Mucosa of descending colon (tissue), 3 donors: Measurements from ENCODE around the gene FLAD1. TPM values are rescaled to one million over a fixed set of nuclear protein-coding genes. Genes with fewer than 3 reads are reported as not detected.

Experiments used
- ATAC-seq: fragments of 200-7000 bp; cut with Tn5 transposase; one replicate; pipeline ENCODE4 v1.9.1; 2020; ENCODE audit warnings: mild to moderate bottlenecking, moderate library complexity
- DNase-seq, 3 donors: peaks; one replicate each; pipeline ENCODE4 v3.0.0-alpha.2; 2020
- H3K36me3 ChIP-seq: fragments of 200-600 bp; one replicate; pipeline ENCODE4 v1.8.0; 2021; ENCODE audit warnings: low read depth, mild to moderate bottlenecking
- H3K4me1 ChIP-seq: fragments of 200-600 bp; one replicate; pipeline ENCODE4 v1.8.0; 2021; ENCODE audit warnings: low read depth, mild to moderate bottlenecking
- H3K4me3 ChIP-seq: fragments of 200-600 bp; one replicate; pipeline ENCODE4 v1.8.0; 2021; ENCODE audit warnings: mild to moderate bottlenecking
- H3K9me3 ChIP-seq: fragments of 200-600 bp; one replicate; pipeline ENCODE4 v1.8.0; 2021; ENCODE audit warnings: mild to moderate bottlenecking
- CTCF ChIP-seq: fragments of 200-600 bp; IDR thresholded peaks from one replicate; pipeline ENCODE4 v1.8.0; 2022; ENCODE audit warnings: antibody characterized with exemption, mild to moderate bottlenecking
- intact Hi-C, 2 donors: fragments of 100-400 bp; cut with DNase I in 1 of 2; cut with micrococcal nuclease in 1 of 2; formaldehyde crosslinking; loops; one replicate each; pipeline versions ENCODE4 v1.11.0 to v1.11.1; 2022; cut with DNase I, micrococcal nuclease
- total RNA-seq, 3 donors: library from RNA; stranded (reverse); fragmentation: NEBNext Ultra II Directional in 2 of 3; extraction: Animal tissue kit (Norgen Biotek cat#: 25700) in 2 of 3; gene quantifications; one replicate each; pipeline versions ENCODE4 v1.2.1 to v1.2.4, GENCODE V29; 2021 to 2023
- donor health status: DM: no; HTN: no; CAD: no; lungs with moderate emphysema.
- donor health status: DM: no; HTN: no; CAD: no.
- donor health status: DM: no; HTN: yes; CAD: no.

FLAD1 gene
- total RNA-seq, 3 donors from 2014 or later = 28.4 to 40.4 (median 31.2) TPM

- DNase-seq = no peak
- no peaks in the 10 kb centered on the region for H3K36me3 ChIP-seq
- no peak overlapping the region for H3K4me3 ChIP-seq
- no peak for TF ChIP-seq CTCF
- no peaks in the 10 kb centered on the region for H3K4me1 ChIP-seq
- intact Hi-C loops = no loop called here
- H3K9me3 ChIP-seq = no peaks in the 10 kb centered on the region
- no peak for ATAC-seq
Observed at GRCh38 chr1:155030899-155031298, 47.8 kb downstream of the FLAD1 start.

- no peaks in the 10 kb centered on the region for H3K9me3 ChIP-seq
- no peaks in the 10 kb centered on the region for H3K36me3 ChIP-seq
- peaks cover 1% of the 10 kb centered on the region for H3K4me1 ChIP-seq
- intact Hi-C loops = no loop called here
- ATAC-seq = no peak
- no peak for TF ChIP-seq CTCF
- H3K4me3 ChIP-seq = no peak overlapping the region
- DNase-seq = no peak
Observed at GRCh38 chr1:155032886-155033285, 49.7 kb downstream of the FLAD1 start.

DNA sequence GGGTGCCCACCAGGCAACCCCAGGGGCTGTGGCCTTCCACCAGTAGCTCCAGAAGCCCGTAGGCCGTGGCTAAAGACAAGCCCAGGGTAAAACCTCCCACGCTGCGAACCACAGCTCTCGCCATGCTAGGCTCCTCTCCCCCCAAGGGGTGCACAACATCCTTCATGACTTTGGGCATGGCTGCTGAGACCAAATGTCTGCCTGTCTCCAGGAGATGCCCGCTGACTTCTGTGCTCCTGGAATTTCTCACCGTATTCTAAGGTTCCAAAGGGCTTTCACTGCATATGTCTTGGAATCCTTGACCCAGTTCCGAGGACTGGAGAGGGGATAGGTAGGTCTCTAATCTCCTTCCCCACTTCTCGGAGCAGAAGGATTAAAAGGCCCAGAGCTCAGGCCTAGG lies 50.4 kb downstream of the FLAD1 start, which contains the start of the genes DCST1 and DCST2:
TSS of gene DCST1 (plus strand) at position 301 of the 400 bp plus-strand sequence. CDS start 213 bp downstream, outside the sequence.
TSS of gene DCST2 (minus strand) at position 258 of the 400 bp plus-strand sequence. CDS start at position 178, 80 bp downstream.
- peaks cover 7% of the 10 kb centered on the region for H3K4me1 ChIP-seq
- H3K4me3 ChIP-seq = no peak within 1 kb of the TSS
- intact Hi-C loops = no loop called here
- H3K9me3 ChIP-seq = no peaks in the 10 kb centered on the region
- TF ChIP-seq CTCF = no peak
- DNase-seq (no peak), ATAC-seq (no peak)
- no peaks in the 10 kb centered on the region for H3K36me3 ChIP-seq

DNA sequence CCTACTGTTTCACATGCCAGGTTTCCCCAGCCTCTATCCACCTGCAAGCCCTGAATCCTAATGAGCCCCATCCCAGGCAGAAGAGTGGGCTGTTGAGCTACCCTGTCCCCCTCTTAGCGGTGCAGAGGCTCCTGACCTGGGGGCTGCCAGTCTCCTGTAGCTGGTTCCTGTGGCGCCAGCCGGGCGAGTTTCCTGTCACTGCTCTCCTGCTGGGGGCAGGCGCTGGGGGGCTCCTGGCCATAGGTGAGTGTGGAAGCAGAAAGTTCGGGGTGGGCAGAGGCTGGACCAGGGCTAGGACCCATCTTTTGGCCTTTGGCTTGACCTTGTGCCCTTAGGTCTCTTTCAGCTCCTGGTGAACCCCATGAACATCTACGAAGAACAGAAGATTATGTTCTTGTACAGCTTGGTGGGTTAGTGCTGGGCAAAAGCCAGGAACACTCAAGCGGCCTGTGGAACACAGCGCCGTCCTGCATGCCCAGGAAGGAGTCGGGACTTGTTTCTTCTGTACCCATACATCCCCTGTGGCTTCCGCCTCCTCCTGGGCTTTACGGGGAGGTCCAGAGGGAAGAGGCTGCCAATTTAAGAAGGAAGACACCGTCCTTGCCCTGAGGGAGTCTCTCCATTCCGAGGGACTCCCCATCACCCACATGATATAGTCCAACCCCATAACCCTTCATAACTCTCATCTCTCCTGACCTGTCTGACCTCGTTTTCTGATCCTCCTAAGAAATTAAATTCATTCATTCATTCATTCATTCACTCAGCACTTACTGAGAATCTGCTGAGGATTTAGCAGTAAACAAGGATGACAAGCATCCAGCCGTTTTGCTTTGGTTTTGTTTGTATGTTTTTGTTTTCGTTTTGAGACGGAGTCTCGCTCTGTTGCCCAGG lies 51.4 kb downstream of the FLAD1 start:
- Histone ChIP-seq H3K36me3 (no peaks in the 10 kb centered on the region), H3K9me3 (no peaks in the 10 kb centered on the region), H3K4me1 (peaks cover 15% of the 10 kb centered on the region), H3K4me3 (no peak overlapping the region)
- TF ChIP-seq CTCF = no peak
- intact Hi-C loops = no loop called here
- ATAC-seq (no peak), DNase-seq (no peak)

DNA sequence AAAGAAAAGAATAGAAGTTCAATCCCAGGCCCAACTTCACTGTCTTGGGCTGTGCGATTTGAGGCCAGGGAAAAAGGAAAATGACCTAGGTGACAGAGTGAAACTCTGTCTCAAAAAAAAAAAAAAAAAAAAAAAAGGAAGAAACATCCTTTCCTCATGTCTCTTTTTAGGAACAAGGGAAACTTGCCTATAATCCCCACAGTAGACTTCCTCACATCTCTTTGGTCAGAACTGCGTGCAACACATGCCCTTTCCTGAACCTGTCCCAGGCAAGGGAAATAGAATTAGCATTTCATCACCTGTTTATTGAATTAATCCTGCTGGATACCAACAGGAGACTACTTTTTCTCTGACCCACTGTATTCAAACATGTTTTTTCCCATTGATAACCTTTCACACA lies 52.8 kb downstream of the FLAD1 start:
- no peak for TF ChIP-seq CTCF

More for the DNA sequence above, 52.8 kb downstream of the FLAD1 start:
- no peak overlapping the region for H3K4me3 ChIP-seq
- ATAC-seq = no peak
- H3K36me3 ChIP-seq = no peaks in the 10 kb centered on the region
- DNase-seq = no peak
- no peaks in the 10 kb centered on the region for H3K9me3 ChIP-seq
- H3K4me1 ChIP-seq = peaks cover 15% of the 10 kb centered on the region
- intact Hi-C loops = no loop called here
